ENCODE data around the gene ANKRD6.

DNA sequence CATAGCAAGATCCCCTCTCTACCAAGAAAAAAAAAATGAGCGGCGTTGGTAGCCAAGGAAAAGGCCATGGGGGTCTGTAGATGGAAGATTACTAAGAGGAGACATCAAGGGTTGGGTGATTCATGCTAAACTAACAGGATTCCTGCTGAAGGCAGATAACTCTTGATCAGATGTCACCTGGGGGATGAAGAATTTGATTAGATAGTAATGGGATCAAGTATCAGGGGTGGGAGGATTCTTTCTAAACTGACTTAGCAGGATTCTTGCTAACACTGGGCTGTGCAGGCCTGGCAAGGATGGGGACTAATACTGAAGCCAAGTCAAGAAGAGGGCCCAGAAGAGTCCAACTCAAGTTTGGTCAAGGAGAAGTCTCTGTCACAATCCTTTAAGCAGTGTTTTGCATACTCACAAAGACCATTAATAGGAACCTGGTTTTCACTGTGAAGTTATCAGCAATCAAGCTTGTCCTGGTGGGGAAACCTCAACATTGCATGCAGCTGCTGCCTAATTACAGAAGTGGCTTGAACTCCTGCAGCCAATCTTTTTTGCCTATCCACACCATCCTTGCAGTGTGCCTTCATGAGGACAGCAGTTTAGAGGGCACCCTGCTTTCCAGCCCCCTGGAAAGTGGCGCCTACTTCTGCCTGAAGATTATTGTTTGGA is 61.3 kb downstream of the ANKRD6 start:
- TF ChIP-seq CTCF (IDR thresholded peaks at IDR 0.05; ENCODE audit: poor library complexity) (no peak), EZH2 (IDR thresholded peaks at IDR 0.05; ENCODE audit: borderline replicate concordance) (no peak), EZH2phosphoT487 (IDR thresholded peaks at IDR 0.05; ENCODE audit: low read depth, severe bottlenecking, unreplicated experiment) (no peak)
